Immature natural killer cell (primary cell): ENCODE data around the gene YWHAB. TPM values are rescaled to one million over a fixed set of nuclear protein-coding genes. Genes with fewer than 3 reads are reported as not detected.
A peak's percentile ranks its signal among the peaks of the same experiment; 100 is the strongest.

Experiments
- DNase-seq, 3 donors: peaks; one replicate each; pipeline ENCODE4 v3.0.0; 2022; ENCODE audit warnings: mixed read lengths in 1 of 3
- H3K27ac Mint-ChIP-seq, 6 donors: one replicate each; pipeline ENCODE4 v1.8.0; 2020; ENCODE audit warnings: mixed read lengths in 6 of 6, mild to moderate bottlenecking in 5 of 6, inconsistent platforms in 4 of 6, moderate library complexity in 3 of 6
- H3K27me3 Mint-ChIP-seq, 3 donors: one replicate each; pipeline ENCODE4 v1.8.0; 2020 to 2021; ENCODE audit warnings: low read depth in 3 of 3, mild to moderate bottlenecking in 3 of 3, mixed read lengths in 3 of 3, moderate library complexity in 3 of 3, inconsistent platforms in 1 of 3
- H3K36me3 Mint-ChIP-seq, 3 donors: one replicate each; pipeline ENCODE4 v1.8.0; 2020; ENCODE audit warnings: mixed read lengths in 3 of 3, inconsistent platforms in 2 of 3, mild to moderate bottlenecking in 2 of 3
- H3K4me1 Mint-ChIP-seq, 2 donors: one replicate each; pipeline ENCODE4 v1.8.0; 2020; ENCODE audit warnings: inconsistent platforms in 2 of 2, mild to moderate bottlenecking in 2 of 2, mixed read lengths in 2 of 2, moderate library complexity in 1 of 2
- H3K4me3 Mint-ChIP-seq, 5 donors: one replicate each; pipeline ENCODE4 v1.8.0; 2020; ENCODE audit warnings: mild to moderate bottlenecking in 5 of 5, mixed read lengths in 5 of 5, inconsistent platforms in 3 of 5, moderate library complexity in 3 of 5
- H3K9me3 Mint-ChIP-seq, 6 donors: one replicate each; pipeline ENCODE4 v1.8.0; 2020; ENCODE audit warnings: mild to moderate bottlenecking in 6 of 6, mixed read lengths in 6 of 6, inconsistent platforms in 4 of 6, moderate library complexity in 3 of 6
- polyA plus RNA-seq, 3 donors: library from polyadenylated mRNA; unstranded; fragments of 300-500 nt; fragmentation: Illumina TruSeq; gene quantifications; one replicate each; pipeline ENCODE4 v1.2.3, GENCODE V29; 2021

Gene YWHAB
- polyA plus RNA-seq, 3 donors from 2014 or later, result 541 to 648 (median 556) TPM

DNA sequence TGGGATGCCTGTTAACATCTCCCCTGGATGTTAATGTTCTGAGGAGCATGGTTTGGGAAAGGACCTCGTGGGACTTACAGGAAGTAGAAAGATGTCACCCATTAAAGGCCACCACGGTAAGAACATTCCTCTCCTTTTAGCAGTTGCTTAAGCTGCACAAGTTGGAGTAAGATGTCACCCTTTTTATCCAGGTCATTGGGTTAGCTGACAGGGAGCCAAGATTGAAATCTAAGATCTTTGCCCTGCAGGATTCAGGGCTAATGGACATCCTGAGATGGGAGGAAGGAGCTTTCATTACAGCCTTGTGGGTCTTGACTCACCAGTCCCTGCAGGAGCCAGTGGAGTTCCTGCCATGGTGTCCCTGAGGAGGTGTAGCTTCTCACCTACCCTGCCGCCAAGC, 46.4 kb downstream of the YWHAB start:
- H3K27me3 Mint-ChIP-seq, result peaks cover 0 to 1% (median 0%) of the 10 kb centered on the region in 3 donors
- no peaks in the 10 kb centered on the region for H3K9me3 Mint-ChIP-seq
- no peak for DNase-seq
- H3K36me3 Mint-ChIP-seq, result peaks cover 4 to 19% (median 6%) of the 10 kb centered on the region in 3 donors
- no peak overlapping the region for H3K27ac Mint-ChIP-seq
- no peak overlapping the region for H3K4me3 Mint-ChIP-seq
- H3K4me1 Mint-ChIP-seq, result no peaks in the 10 kb centered on the region

DNA sequence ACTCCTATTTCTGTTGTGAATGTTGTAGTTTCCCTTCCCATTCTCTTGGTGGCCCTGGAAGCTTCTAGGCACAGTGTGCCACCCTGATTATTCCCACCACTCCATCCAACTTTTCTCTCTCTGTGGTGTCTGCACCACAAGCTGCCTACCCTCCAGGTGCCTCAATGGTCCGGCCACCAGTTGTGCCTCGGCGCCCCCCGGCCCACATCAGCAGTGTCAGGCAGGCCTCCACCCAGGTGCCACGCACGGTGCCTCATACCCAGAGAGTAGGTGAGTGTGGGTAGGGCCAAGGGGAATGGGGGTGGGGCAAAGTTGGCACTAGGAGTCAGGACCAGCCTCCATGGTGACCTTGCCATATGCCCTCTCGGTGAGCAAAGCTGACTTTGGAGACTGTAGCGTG, 47.4 kb downstream of the YWHAB start:
- no peaks in the 10 kb centered on the region for H3K4me1 Mint-ChIP-seq

DNA sequence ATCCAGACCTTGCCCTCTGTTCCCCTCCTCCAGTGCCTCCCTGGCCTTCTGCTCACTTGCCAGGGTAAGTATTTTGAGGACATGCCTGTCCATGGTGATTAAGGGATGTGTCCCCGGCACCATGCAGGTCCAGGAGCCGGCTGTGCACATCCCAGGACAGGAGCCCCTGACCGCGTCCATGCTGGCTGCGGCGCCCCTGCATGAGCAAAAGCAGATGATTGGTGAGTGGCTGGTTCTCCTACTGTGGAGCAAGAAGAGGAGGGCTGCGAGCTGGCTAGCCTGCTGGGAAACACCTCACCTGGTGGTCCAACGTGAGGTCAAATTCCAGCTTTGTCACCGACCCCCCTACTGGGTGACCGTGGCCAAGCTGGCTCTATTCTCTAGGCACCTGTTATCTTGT, 51.0 kb downstream of the YWHAB start:
- Mint-ChIP-seq H3K4me3 (no peak overlapping the region), H3K9me3 (no peaks in the 10 kb centered on the region), H3K4me1 (no peaks in the 10 kb centered on the region), H3K27ac (peak overlapping the region in 1 of 6 donors; percentile 60), H3K27me3 (peaks cover 0 to 2% (median 1%) of the 10 kb centered on the region in 3 donors), H3K36me3 (peaks cover 8 to 38% (median 23%) of the 10 kb centered on the region in 3 donors)
- no peak for DNase-seq

More for the DNA sequence above, 47.4 kb downstream of the YWHAB start:
- peaks cover 0 to 2% (median 1%) of the 10 kb centered on the region in 3 donors for H3K27me3 Mint-ChIP-seq
- H3K4me3 Mint-ChIP-seq, result no peak overlapping the region
- peaks cover 4 to 26% (median 6%) of the 10 kb centered on the region in 3 donors for H3K36me3 Mint-ChIP-seq
- no peak for DNase-seq
- no peaks in the 10 kb centered on the region for H3K9me3 Mint-ChIP-seq
- H3K27ac Mint-ChIP-seq, result no peak overlapping the region

DNA sequence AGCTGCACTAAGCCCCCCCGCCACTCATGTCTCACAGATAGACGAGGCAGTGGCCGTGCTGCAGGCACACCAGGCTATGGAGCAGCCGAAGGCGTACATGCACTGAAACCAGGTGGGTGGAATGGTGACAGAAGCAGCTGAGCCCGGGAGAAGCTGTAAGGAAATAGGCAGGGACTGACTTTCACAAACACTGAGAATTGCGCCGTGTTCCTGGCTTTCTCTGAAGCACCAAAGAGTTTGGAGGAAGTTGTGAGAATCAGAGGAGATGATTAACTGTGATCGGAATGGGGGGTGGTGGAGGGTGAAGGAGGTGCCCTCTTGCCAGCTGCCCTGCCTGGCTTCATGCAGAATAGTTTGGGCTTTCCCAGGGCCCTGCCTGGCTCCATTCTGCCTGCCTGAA, 53.1 kb downstream of the YWHAB start:
- H3K4me3 Mint-ChIP-seq, result no peak overlapping the region
- no peaks in the 10 kb centered on the region for H3K9me3 Mint-ChIP-seq
- peaks cover 15 to 48% (median 26%) of the 10 kb centered on the region in 3 donors for H3K36me3 Mint-ChIP-seq
- H3K27ac Mint-ChIP-seq, result peak overlapping the region in 1 of 6 donors; percentile 29
- DNase-seq, result no peak
- H3K27me3 Mint-ChIP-seq, result peaks cover 0 to 2% (median 1%) of the 10 kb centered on the region in 3 donors
- H3K4me1 Mint-ChIP-seq, result no peaks in the 10 kb centered on the region

DNA sequence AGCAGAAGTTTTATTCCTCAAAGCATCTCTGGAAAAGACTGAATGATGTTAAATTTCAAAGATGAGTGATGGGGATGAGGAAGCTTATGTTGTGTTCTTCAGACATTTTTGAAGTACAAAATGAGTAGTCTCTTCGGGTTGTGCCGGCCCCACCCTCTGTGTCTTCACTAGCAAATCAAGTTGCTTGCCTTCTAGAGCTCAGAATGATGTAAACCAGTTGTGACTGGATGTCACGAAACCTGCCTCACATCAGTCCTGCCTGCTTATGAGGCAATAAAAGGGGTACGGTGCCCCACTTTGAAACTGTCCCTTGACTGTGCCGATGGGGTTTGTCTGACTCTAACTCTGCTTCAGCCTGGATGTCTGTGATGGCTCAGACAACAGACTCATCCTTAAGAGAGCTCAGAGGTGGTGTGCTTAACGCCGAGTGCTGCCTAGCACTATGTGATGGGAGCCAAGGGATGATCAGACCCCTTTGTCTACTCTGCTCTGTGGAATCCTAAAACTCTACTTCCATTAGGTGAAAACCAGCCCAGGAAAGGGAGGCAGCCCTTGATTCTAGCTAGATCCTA, 55.7 kb downstream of the YWHAB start:
- no peak overlapping the region for H3K4me3 Mint-ChIP-seq
- no peak for DNase-seq
- H3K9me3 Mint-ChIP-seq, result no peaks in the 10 kb centered on the region
- peaks cover 0 to 2% (median 0%) of the 10 kb centered on the region in 3 donors for H3K27me3 Mint-ChIP-seq
- no peaks in the 10 kb centered on the region for H3K4me1 Mint-ChIP-seq
- peaks cover 18 to 51% (median 30%) of the 10 kb centered on the region in 3 donors for H3K36me3 Mint-ChIP-seq
- H3K27ac Mint-ChIP-seq, result no peak overlapping the region

DNA sequence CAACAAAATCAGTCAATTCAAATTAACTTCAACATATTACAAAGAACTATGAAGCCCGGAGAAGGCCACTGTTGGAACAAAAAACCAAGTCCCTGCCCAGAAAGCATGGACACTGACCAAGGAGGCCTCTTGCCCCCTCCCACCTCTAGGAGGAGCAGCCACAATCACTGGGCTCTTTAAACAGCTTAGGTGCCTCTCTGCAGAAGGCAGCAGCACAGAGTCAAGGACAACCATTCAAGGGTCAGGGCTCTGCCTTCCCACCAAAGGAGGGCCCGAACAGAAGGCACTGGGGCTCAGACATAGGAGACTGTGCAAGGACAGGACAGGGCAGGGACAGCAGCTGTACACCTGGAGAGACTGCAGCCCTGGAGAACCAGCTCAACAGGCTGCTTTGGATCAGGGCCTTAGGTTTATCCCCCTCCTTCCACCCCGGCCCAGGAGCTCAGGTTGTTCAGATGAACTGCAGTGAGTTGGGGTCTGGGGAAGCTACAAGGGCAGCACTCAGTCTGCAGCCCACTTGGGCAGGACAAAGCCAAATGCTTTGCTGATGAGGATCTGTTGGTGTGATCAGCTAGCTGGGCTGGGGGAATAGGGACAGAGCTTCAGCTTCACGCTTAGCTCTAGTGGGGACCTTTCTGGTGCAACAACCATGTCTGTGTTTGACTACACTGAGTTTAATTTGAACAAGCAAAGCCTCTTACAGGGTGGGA, 56.9 kb downstream of the YWHAB start:
- Mint-ChIP-seq H3K4me3 (no peak overlapping the region), H3K36me3 (peaks cover 26 to 56% (median 39%) of the 10 kb centered on the region in 3 donors), H3K4me1 (no peaks in the 10 kb centered on the region), H3K27ac (peak overlapping the region in 1 of 6 donors; percentile 36), H3K9me3 (no peaks in the 10 kb centered on the region), H3K27me3 (no peaks in the 10 kb centered on the region)
- no peak for DNase-seq

DNA sequence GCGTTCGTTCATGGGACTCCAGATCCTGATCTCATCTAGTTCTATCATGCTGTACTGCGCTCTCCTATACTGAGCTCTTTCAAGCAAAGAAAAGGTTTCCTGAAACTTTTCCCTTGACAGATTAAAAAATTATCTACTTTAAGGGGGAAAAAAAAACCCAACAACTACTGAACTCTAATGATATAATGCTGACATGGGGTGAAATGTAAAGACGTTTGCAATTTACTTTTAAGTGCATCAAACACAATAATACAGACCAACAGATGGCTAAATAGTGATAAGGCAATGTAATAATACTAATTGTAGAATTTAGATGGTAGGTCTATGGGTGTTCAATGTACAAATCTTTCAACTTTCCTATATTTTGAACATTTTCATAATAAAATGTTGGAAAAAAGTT, 58.3 kb downstream of the YWHAB start:
- DNase-seq, result no peak
- Mint-ChIP-seq H3K27me3 (no peaks in the 10 kb centered on the region), H3K27ac (no peak overlapping the region), H3K9me3 (no peaks in the 10 kb centered on the region), H3K4me1 (no peaks in the 10 kb centered on the region), H3K36me3 (peaks cover 26 to 56% (median 36%) of the 10 kb centered on the region in 3 donors), H3K4me3 (no peak overlapping the region)

DNA sequence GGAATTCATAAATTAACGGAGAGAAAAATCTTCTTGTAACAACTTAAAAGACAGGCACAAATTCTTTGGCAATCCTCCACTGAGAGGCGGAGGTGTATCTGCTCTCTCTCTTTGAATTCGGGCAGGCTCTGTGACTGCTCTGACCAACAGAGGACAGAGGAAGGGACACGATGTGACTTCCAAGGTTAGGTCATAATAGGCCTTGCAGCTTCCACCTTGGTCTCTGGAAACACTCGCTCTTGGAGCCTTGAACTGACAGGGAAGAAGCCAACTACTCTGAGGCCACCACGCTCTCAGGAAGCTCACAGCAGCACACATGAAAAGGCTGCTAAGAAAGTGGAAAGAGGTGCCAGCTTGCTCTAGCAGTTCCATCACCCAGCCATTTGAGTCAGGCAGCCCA, 59.8 kb downstream of the YWHAB start:
- no peak overlapping the region for H3K27ac Mint-ChIP-seq
- H3K4me1 Mint-ChIP-seq, result no peaks in the 10 kb centered on the region
- no peak for DNase-seq
- no peaks in the 10 kb centered on the region for H3K27me3 Mint-ChIP-seq
- H3K36me3 Mint-ChIP-seq, result peaks cover 30 to 66% (median 41%) of the 10 kb centered on the region in 3 donors
- no peak overlapping the region for H3K4me3 Mint-ChIP-seq
- no peaks in the 10 kb centered on the region for H3K9me3 Mint-ChIP-seq

DNA sequence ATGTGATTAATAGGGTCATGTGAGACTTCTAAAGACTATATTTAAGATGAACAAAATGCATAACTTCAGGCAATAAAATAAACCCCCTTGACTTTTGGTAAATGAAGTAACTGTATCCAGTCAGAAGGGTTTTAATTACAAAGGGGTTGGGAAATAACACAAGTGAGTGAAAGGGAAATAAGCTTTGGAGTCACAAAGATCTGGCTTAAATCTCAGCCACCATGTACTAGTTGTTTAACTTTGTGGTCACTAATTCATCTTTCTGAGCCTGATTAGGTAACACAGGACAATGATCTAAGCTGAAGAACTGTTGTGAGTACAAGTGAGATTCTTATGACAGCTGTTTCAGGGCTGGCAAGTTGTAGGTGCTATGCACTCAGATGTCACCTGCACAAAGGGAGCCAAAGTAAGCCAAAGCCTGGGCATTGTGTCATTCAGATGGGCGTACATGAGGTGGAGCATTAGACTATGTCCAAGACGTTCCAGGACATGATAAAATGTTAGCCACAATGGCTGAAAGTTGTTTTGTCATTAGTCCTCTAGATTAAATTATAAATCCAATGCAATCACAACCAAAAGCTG, 60.9 kb downstream of the YWHAB start:
- Mint-ChIP-seq H3K4me3 (no peak overlapping the region), H3K36me3 (peaks cover 26 to 68% (median 41%) of the 10 kb centered on the region in 3 donors), H3K27ac (peak overlapping the region in 2 of 6 donors; percentile 25 to 65), H3K4me1 (no peaks in the 10 kb centered on the region), H3K9me3 (no peaks in the 10 kb centered on the region), H3K27me3 (no peaks in the 10 kb centered on the region)
- no peak for DNase-seq

DNA sequence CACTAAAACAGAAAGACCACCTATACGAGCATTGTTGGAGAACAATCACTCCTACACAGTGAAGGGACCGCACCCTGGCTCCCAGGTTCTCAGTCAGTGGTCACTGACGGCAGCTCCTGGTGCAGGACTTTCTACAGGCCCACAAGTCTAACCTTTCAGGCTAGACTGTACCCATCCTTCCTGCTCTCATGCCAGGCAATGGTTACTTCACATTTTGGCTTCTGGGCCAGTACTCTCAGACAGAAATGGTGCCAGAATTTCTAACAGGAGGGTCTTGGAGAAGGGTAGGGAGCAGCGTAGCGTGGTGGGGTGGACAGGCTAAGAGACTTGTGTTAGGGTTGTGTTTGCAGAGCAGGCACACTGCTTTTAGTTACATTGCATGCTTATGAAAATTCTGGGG, 62.6 kb downstream of the YWHAB start:
- Mint-ChIP-seq H3K9me3 (no peaks in the 10 kb centered on the region), H3K4me1 (peaks cover 0 to 7% of the 10 kb centered on the region in 2 donors), H3K36me3 (peaks cover 32 to 73% (median 43%) of the 10 kb centered on the region in 3 donors), H3K4me3 (no peak overlapping the region), H3K27me3 (peaks cover 0 to 2% (median 0%) of the 10 kb centered on the region in 3 donors), H3K27ac (peak overlapping the region in 1 of 6 donors; percentile 19)
- no peak for DNase-seq

DNA sequence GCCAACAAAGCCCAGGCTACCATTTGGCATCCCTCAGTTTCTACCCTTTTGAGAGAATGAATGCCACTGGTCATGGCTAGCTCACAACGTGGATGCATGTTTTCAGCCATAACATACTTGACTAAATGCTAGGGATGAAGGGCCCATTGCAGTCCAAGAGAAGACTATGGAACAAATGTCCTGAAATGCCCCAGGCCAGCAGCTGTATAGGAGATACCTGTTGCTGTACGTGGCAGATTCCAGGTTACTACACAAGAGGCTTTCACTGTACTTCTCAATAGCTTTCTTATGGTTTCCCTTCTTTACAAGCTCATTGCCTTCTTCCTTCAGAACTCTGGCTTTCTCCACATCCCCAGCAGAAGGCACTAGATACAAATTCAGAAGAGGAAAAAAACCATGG, 63.0 kb downstream of the YWHAB start:
- DNase-seq, result no peak
- peaks cover 0 to 2% (median 0%) of the 10 kb centered on the region in 3 donors for H3K27me3 Mint-ChIP-seq
- peaks cover 0 to 11% of the 10 kb centered on the region in 2 donors for H3K4me1 Mint-ChIP-seq
- no peak overlapping the region for H3K27ac Mint-ChIP-seq
- H3K4me3 Mint-ChIP-seq, result no peak overlapping the region
- peaks cover 35 to 75% (median 47%) of the 10 kb centered on the region in 3 donors for H3K36me3 Mint-ChIP-seq
- H3K9me3 Mint-ChIP-seq, result no peaks in the 10 kb centered on the region

DNA sequence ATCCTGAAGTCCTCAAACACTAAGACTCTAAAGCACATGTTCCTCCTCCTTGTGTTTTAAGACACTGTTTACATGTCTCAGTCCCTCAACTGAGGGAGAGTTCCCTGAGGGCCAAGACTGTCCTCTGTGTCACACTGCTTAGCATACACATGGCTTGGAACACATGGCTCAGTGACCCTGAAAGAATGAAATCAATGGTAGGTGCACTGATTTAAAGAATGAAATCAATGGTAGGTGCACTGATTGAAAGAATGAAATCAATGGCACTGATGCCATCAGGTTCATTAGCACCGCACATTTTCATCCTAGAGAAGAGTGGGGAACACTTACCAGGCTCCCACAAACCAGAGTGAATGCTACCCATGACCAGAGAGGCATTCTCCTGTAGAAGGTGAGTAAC, 64.9 kb downstream of the YWHAB start:
- H3K36me3 Mint-ChIP-seq, result peaks cover 34 to 74% (median 59%) of the 10 kb centered on the region in 3 donors

DNA sequence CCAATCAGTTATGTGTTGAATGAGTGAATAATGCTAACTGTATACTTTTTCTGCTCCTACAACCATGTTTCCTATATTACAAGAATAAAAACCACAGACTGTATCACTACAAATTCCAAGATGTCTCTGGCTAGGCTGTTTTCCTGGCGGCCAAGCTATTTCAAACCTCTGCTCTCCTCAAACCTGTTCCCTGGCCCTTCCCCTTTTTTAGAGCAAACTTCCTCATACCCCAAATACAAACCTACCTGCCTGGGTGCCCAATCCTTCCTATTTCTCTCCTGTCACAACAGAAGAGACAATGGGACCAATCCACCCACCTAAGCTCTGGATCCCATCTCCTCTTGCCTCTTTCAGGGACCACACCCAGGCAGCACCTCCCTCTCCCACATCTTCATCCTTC, 67.2 kb downstream of the YWHAB start:
- H3K27me3 Mint-ChIP-seq, result peaks cover 0 to 2% (median 0%) of the 10 kb centered on the region in 3 donors
- peaks cover 29 to 65% (median 55%) of the 10 kb centered on the region in 3 donors for H3K36me3 Mint-ChIP-seq
- DNase-seq, result no peak
- H3K9me3 Mint-ChIP-seq, result no peaks in the 10 kb centered on the region
- H3K27ac Mint-ChIP-seq, result peak overlapping the region in 4 of 6 donors; percentile 29 to 55 (median 42)
- H3K4me1 Mint-ChIP-seq, result peaks cover 0 to 16% of the 10 kb centered on the region in 2 donors
- no peak overlapping the region for H3K4me3 Mint-ChIP-seq

More for the DNA sequence above, 64.9 kb downstream of the YWHAB start:
- H3K4me3 Mint-ChIP-seq, result no peak overlapping the region
- H3K27me3 Mint-ChIP-seq, result peaks cover 0 to 2% (median 0%) of the 10 kb centered on the region in 3 donors
- no peaks in the 10 kb centered on the region for H3K9me3 Mint-ChIP-seq
- H3K27ac Mint-ChIP-seq, result peak overlapping the region in 1 of 6 donors; percentile 41
- H3K4me1 Mint-ChIP-seq, result peaks cover 0 to 14% of the 10 kb centered on the region in 2 donors
- DNase-seq, result no peak

DNA sequence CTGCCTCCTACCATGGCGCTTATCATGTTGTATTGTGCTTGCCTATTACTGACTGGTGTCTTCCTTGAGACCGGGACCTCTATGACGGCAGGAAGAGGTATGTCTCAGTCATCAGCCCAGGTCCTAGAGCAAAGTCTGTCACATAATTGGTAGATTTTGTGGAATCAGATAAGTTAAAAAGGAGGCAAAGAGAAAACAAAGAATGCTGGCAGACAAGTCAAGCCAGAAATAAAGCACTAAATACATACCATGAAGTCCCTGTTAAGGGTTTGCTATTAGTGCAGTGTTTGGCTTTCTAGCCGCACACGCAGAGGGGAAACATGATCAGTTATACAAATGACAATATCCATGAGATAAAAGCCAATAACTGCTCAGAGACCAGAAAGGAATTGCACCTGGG, 68.7 kb downstream of the YWHAB start:
- Mint-ChIP-seq H3K4me3 (no peak overlapping the region), H3K9me3 (no peaks in the 10 kb centered on the region), H3K27me3 (peaks cover 0 to 2% (median 0%) of the 10 kb centered on the region in 3 donors), H3K27ac (no peak overlapping the region), H3K4me1 (peaks cover 10 to 31% of the 10 kb centered on the region in 2 donors), H3K36me3 (peaks cover 29 to 57% (median 50%) of the 10 kb centered on the region in 3 donors)
- DNase-seq, result no peak
